ENCODE measurements around the gene WNT7B.

DNA sequence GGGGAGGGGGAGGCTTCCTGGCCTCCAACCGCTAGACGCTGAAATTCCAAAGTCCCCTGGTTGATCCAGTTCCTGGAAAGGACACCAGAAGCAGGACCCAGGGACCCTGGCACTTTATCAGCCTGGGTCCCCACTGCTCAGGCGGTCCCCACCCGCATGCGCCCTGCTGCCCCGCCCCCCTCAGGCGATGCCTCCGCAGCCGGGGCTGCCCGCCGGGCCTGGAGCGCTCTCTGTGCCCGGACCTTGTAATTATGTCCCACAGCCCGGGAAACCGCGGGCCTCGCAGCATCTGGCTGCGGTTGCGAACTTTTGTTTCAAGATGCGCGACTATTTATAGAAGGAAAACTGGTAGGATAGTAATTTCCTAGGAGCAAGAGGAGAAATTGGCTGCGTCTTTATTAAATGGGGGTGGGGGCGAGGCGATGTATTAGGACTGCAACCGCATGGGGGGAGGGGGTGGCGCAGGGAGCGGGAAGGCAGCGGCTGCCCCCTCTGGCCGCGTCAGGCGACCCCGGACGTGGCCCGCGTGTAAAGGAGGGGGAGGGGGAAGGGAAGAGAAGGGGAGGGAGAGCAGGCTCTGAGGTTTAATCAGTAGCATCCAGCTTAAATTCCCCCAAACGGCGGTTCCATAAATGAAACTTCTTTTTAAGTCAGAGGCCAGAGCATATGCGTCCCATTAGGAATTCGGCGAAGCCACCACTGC, 6.1 kb downstream of the WNT7B start:
- TF ChIP-seq, protein P1, sequence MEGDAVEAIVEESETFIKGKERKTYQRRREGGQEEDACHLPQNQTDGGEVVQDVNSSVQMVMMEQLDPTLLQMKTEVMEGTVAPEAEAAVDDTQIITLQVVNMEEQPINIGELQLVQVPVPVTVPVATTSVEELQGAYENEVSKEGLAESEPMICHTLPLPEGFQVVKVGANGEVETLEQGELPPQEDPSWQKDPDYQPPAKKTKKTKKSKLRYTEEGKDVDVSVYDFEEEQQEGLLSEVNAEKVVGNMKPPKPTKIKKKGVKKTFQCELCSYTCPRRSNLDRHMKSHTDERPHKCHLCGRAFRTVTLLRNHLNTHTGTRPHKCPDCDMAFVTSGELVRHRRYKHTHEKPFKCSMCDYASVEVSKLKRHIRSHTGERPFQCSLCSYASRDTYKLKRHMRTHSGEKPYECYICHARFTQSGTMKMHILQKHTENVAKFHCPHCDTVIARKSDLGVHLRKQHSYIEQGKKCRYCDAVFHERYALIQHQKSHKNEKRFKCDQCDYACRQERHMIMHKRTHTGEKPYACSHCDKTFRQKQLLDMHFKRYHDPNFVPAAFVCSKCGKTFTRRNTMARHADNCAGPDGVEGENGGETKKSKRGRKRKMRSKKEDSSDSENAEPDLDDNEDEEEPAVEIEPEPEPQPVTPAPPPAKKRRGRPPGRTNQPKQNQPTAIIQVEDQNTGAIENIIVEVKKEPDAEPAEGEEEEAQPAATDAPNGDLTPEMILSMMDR (conservative IDR thresholded peaks at IDR 0.05; ENCODE audit: low read depth, low read length): no peak
- no peak for TF ChIP-seq EZH2 (IDR thresholded peaks at IDR 0.05; ENCODE audit: borderline replicate concordance, low read depth, low read length, poor library complexity, severe bottlenecking)
